ENCODE measurements around the gene USPL1. TPM values are rescaled to one million over a fixed set of nuclear protein-coding genes. Genes with fewer than 3 reads are reported as not detected.
A peak's percentile ranks its signal among the peaks of the same experiment; 100 is the strongest.

The USPL1 gene
- total RNA-seq, 1 experiment from 2014 or later: 6.0 TPM

DNA sequence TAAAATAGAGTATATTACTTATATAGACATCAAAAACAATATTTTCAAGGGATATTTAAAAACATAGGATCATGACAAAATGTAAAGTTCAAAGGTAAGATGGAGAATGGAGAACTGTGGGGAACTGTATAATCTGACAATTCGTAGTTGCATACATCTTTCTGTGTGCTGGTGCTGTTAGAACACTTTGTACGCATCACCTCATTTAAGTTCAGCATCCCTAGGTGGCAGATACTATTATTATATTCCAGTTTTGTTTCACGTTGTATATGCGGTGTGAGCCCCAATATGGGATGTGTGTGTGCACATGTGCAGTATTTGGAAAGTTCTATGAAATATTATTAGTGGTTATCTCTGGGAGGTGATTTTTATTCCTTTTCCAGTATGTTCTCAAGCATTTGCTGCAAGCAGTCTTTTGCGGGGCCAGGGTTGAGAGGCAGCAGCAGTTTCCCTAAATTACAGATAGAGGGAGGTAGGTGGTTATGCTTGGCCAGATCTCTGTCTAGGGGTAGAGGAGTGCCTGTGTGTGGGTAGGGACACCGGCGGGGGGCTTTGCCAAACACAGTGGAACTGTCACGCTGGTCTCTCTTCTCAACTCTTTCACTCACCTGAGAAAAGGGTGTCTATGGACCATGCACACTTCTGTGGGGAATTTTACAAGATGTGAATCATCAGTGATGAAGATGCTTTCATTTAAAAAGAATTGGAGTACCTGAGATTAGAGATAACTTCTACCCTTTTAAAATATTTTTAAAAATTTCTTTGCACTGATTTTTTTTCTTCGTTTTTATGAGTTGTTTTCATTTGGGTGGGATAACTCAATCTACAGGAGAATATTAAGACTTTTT lies 62.0 kb downstream of the USPL1 start:
- H2AFZ ChIP-seq (ENCODE audit: low read length): no peak overlapping the region
- no peaks in the 10 kb centered on the region for H4K20me1 ChIP-seq (ENCODE audit: low read length)
- H3K27me3 ChIP-seq (ENCODE audit: low read length): no peaks in the 10 kb centered on the region
- no peaks in the 10 kb centered on the region for H3K79me2 ChIP-seq (ENCODE audit: low read length)
- no peak overlapping the region for H3K9ac ChIP-seq (ENCODE audit: low read length)
- no peak overlapping the region for H3K4me2 ChIP-seq (ENCODE audit: low read length)
- H3F3A ChIP-seq (ENCODE audit: low read length, unreplicated experiment): no peaks in the 10 kb centered on the region
- POLR2A ChIA-PET (ENCODE audit: unreplicated experiment): no interaction called here
- ATAC-seq (peak; percentile 75), DNase-seq (peak; percentile 27)
- no peaks in the 10 kb centered on the region for H3K9me2 ChIP-seq (replicated peaks; ENCODE audit: low read length)
- no peak for TF ChIP-seq EZH2phosphoT487 (IDR thresholded peaks at IDR 0.05; ENCODE audit: borderline replicate concordance, low read length)
- TF ChIP-seq, protein P1, sequence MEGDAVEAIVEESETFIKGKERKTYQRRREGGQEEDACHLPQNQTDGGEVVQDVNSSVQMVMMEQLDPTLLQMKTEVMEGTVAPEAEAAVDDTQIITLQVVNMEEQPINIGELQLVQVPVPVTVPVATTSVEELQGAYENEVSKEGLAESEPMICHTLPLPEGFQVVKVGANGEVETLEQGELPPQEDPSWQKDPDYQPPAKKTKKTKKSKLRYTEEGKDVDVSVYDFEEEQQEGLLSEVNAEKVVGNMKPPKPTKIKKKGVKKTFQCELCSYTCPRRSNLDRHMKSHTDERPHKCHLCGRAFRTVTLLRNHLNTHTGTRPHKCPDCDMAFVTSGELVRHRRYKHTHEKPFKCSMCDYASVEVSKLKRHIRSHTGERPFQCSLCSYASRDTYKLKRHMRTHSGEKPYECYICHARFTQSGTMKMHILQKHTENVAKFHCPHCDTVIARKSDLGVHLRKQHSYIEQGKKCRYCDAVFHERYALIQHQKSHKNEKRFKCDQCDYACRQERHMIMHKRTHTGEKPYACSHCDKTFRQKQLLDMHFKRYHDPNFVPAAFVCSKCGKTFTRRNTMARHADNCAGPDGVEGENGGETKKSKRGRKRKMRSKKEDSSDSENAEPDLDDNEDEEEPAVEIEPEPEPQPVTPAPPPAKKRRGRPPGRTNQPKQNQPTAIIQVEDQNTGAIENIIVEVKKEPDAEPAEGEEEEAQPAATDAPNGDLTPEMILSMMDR (conservative IDR thresholded peaks at IDR 0.05; ENCODE audit: low read depth, low read length): peak; percentile 64
- no peaks in the 10 kb centered on the region for H3K36me3 ChIP-seq (ENCODE audit: low read depth, low read length)
- no peak overlapping the region for H3K4me3 ChIP-seq (ENCODE audit: low read length)
- CTCF ChIA-PET: interaction anchor here (1.1 kb wide), 1 partner anchor 113 kb away, joined by 8 read pairs; no protein-coding TSS in a partner anchor
- H3K4me1 ChIP-seq (ENCODE audit: insufficient read depth, low read length): peaks cover 4% of the 10 kb centered on the region; the same call in 1 of the 2 replicates
- no peaks in the 10 kb centered on the region for H3K9me3 ChIP-seq (ENCODE audit: low read length)
- intact Hi-C loops (cut with micrococcal nuclease): loop anchor here (5.0 kb wide), 2 partner anchors 63 to 188 kb away; no protein-coding TSS in a partner anchor
- BruUV-seq (replicated peaks): no TSS peak
- no peak overlapping the region for H3K27ac ChIP-seq (ENCODE audit: low read length)

DNA sequence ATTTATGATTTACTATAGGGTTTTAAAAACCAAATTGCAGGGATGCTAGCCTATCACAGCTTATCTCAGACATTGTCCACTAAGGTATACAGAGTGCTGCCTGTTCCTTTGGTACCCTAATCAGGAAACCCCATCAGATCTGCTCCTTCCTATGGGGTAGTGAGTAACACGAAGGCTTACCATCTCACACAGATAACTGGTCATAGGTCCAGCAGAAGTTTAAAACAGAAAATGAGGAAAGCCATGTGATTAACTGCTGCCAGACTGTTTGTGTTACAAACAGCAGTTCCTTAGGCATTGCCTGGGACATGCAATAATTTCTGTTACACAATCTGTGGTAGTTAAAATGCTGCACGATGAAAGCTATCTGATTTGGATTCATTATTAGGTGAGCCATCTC lies 64.1 kb downstream of the USPL1 start:
- H3K4me2 ChIP-seq (ENCODE audit: low read length): no peak overlapping the region
- BruUV-seq (replicated peaks): no TSS peak
- CTCF ChIA-PET: no interaction called here

More for the DNA sequence above, 64.1 kb downstream of the USPL1 start:
- Histone ChIP-seq H3K36me3 (ENCODE audit: low read depth, low read length) (no peaks in the 10 kb centered on the region), H3K9me3 (ENCODE audit: low read length) (no peaks in the 10 kb centered on the region), H3F3A (ENCODE audit: low read length, unreplicated experiment) (no peaks in the 10 kb centered on the region), H3K9ac (ENCODE audit: low read length) (no peak overlapping the region), H3K27me3 (ENCODE audit: low read length) (no peaks in the 10 kb centered on the region), H3K9me2 (replicated peaks; ENCODE audit: low read length) (no peaks in the 10 kb centered on the region), H4K20me1 (ENCODE audit: low read length) (no peaks in the 10 kb centered on the region), H2AFZ (ENCODE audit: low read length) (no peak overlapping the region), H3K27ac (ENCODE audit: low read length) (no peak overlapping the region), H3K4me1 (ENCODE audit: insufficient read depth, low read length) (peaks cover 15% of the 10 kb centered on the region), H3K79me2 (ENCODE audit: low read length) (no peaks in the 10 kb centered on the region), H3K4me3 (ENCODE audit: low read length) (no peak overlapping the region)
- DNase-seq (no peak), ATAC-seq (no peak)
- intact Hi-C loops (cut with micrococcal nuclease): no loop called here
- TF ChIP-seq EZH2phosphoT487 (IDR thresholded peaks at IDR 0.05; ENCODE audit: borderline replicate concordance, low read length) (no peak), EZH2 (IDR thresholded peaks at IDR 0.05; ENCODE audit: low read length, unreplicated experiment) (no peak)
- TF ChIP-seq, protein P1 (conservative IDR thresholded peaks at IDR 0.05; ENCODE audit: low read depth, low read length): no peak
- POLR2A ChIA-PET (ENCODE audit: unreplicated experiment): no interaction called here
